ENCODE data around the gene RCCD1. TPM values are rescaled to one million over a fixed set of nuclear protein-coding genes. Genes with fewer than 3 reads are reported as not detected.
A peak's percentile ranks its signal among the peaks of the same experiment; 100 is the strongest.

The RCCD1 gene
- total RNA-seq, 1 donor from 2014 or later, result 32.7 TPM

DNA sequence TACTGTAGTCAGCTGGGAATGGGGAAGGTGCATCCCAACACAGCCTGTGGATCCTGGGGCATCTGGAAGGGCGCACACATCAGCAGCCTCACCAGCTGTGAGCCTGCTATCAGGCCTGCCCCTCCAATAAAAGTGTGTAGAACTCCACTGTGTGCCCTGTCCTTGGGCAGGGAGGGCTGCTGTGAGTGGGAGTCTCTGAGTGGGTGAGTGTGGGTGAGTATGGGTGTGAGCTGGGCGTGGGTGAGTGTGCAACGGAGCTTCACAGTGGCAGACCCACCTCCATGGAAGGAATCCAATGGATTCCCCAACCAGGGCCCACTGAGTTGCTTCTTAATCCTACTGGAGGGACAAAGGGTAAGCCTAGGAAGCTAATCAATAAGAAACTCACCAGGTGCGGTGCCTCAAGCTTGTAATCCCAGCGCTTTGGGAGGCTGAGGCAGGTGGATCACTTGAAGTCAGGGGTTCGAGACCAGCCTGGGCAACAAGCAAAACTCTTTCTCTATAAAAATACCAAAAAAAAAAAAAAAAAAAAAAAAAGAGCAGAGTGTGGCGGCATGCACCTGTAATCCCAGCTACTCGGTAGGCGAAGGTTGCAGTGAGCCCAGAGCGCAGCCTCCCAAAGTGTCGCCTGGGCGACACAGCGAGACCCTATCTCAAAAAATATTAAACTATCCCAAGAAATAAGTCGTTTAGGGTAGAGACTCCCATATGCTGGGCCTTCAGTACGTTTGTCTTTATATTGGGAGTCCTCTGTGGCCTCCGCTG lies 555 bp upstream of the RCCD1 start:
- peak overlapping the region; percentile 84 for H3K4me3 ChIP-seq (ENCODE audit: low read depth, low read length)
- DNase-seq (ENCODE audit: low read depth), result no peak
- TF ChIP-seq, protein P1, sequence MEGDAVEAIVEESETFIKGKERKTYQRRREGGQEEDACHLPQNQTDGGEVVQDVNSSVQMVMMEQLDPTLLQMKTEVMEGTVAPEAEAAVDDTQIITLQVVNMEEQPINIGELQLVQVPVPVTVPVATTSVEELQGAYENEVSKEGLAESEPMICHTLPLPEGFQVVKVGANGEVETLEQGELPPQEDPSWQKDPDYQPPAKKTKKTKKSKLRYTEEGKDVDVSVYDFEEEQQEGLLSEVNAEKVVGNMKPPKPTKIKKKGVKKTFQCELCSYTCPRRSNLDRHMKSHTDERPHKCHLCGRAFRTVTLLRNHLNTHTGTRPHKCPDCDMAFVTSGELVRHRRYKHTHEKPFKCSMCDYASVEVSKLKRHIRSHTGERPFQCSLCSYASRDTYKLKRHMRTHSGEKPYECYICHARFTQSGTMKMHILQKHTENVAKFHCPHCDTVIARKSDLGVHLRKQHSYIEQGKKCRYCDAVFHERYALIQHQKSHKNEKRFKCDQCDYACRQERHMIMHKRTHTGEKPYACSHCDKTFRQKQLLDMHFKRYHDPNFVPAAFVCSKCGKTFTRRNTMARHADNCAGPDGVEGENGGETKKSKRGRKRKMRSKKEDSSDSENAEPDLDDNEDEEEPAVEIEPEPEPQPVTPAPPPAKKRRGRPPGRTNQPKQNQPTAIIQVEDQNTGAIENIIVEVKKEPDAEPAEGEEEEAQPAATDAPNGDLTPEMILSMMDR (conservative IDR thresholded peaks at IDR 0.05; ENCODE audit: low read depth, low read length), result no peak

DNA sequence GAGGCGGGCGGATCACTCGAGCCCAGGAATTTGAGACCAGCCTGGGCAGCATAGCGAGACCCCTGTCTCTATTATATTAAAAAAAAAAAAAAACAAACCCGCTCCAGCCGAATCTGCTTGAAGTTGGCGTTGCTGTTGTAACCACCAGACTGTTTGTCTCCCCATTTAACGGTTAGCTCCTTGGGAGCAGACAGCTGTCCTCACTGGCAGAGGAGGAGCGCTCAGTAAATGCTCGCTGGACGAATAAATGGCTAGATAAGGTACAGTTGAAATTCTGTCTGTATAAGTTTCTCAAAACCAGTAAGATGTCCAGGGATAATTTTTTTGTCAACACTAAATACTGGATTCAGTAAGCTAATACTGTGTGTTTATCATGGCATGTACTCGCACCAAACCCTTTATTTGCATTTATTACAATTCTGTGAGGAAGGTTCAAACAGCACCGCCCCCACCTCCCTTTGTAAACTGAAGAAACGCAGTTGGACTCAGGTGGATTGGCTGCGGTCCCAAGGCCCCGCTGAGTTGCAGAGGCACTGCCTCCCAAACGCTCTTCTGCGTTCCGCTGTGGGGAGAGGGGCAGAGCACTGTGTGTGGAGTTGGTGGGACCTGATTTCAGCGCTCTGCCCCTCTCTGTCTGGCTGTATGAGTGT lies 1.1 kb downstream of the RCCD1 start:
- H3K4me3 ChIP-seq (ENCODE audit: low read depth, low read length), result peak overlapping the region; percentile 84
- no peak for DNase-seq (ENCODE audit: low read depth)
- TF ChIP-seq, protein P1 (conservative IDR thresholded peaks at IDR 0.05; ENCODE audit: low read depth, low read length), result no peak

DNA sequence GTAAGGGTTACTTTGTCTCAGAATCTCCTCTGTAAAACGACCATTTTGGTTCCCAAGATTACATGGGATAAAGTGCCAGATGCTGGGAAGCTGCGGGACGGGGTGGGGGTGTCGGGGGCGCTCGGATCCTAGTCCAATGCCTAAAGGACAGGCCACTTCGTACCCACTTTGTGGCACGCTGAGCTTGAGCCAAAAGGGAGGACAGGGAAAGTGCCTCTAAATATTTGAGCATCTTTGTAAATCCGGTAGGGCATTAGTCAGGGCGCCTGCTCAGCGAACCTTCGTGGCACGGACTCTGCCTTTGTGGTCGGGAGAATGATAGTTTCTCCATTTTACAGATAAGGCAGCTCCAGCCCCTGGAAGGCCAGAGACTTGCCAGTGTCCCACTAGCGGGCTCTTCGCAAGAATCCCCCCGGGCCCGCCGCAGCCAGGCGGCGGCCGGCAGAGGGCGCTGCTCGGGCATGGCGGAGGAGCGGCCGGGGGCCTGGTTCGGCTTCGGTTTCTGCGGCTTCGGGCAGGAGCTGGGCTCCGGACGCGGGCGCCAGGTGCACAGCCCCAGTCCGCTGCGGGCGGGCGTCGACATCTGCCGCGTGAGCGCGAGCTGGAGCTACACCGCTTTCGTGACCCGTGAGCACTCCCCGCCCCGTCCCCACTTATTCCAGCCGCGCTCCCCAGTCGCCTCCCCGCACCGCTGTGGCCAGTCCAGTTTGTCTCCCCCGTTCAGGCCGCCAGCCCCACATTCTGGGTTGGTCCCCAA lies 1.8 kb downstream of the RCCD1 start:
- TF ChIP-seq, protein P1 (conservative IDR thresholded peaks at IDR 0.05; ENCODE audit: low read depth, low read length), result peak; percentile 95
- no peak for DNase-seq (ENCODE audit: low read depth)
- H3K4me3 ChIP-seq (ENCODE audit: low read depth, low read length), result peak overlapping the region; percentile 84

DNA sequence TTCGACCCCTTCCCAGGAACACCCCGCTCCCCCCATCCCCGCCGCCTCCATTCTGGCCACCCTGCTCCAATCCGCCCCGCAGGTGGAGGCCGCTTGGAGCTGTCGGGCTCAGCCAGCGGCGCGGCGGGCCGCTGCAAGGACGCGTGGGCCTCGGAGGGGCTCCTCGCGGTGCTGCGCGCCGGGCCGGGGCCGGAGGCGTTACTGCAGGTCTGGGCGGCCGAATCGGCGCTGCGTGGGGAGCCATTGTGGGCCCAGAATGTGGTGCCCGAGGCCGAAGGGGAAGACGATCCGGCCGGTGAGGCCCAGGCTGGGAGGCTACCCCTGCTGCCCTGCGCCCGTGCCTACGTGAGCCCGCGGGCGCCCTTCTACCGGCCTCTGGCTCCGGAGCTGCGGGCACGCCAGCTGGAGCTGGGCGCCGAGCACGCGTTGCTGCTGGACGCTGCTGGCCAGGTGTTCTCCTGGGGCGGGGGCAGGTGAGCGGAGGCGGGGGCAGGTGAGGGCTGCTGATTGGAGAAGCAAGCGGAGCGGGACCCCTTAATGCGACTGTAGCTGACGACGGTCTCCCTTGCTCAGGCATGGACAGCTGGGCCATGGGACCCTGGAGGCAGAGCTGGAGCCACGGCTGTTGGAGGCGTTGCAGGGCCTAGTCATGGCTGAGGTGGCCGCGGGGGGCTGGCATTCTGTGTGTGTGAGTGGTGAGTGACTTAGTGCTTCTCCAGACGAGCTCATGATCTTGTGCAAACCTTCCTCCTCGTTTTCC lies 2.5 kb downstream of the RCCD1 start:
- TF ChIP-seq, protein P1 (conservative IDR thresholded peaks at IDR 0.05; ENCODE audit: low read depth, low read length), result peak; percentile 3
- H3K4me3 ChIP-seq (ENCODE audit: low read depth, low read length), result peak overlapping the region; percentile 84
- DNase-seq (ENCODE audit: low read depth), result no peak

DNA sequence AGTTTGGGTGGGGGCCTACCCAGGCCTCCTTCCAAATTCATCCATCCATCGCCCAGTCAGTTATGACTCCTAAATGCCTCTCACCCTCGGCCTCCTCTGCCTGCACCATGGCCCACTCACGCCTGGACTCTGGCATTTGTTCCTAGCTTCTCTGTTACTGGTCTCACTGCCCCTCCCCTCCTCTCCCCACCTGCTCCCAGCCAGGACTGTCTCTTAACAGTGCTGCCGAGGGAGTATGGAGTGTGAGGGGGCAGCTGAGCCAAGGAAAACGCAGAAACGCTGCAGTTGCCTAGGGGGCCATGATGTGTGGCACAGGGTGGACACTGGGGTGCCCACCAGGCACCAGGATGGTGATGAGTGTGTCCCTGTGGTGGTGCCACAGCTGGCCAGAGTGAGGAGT lies 3.1 kb downstream of the RCCD1 start:
- TF ChIP-seq, protein P1 (conservative IDR thresholded peaks at IDR 0.05; ENCODE audit: low read depth, low read length), result no peak
- H3K4me3 ChIP-seq (ENCODE audit: low read depth, low read length), result peak overlapping the region; percentile 84
- DNase-seq (ENCODE audit: low read depth), result no peak

DNA sequence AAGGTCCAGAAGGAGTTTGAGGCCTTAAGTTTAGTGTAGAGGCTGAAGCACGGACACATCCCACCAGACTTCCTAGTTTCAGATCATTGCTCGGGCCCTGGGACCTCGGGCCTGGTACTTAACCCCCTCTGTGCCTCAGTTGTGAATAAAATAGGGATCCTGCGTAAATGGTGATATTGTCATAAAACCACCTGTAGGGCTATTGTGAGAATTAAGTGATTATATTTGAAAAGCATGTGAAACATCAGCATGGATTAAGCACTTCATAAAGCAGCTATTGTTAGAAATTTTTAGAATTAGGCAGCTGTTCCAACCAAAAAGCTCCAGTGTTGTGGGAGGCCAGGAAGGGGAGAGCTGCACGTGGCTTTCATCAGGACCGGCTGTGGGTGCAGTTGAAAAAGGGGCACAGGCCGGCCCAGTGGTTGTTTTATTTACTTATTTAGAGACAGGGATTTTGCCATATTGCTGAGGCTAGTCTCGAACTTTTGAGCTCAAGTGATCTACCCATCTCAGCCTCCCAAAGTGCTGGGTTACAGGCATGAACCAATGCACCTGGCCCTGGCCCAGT lies 4.4 kb downstream of the RCCD1 start:
- DNase-seq (ENCODE audit: low read depth), result no peak
- TF ChIP-seq, protein P1 (conservative IDR thresholded peaks at IDR 0.05; ENCODE audit: low read depth, low read length), result no peak
- no peak overlapping the region for H3K4me3 ChIP-seq (ENCODE audit: low read depth, low read length)

All from epithelial cell of proximal tubule (primary cell).